HG03045 (cell line): ENCODE measurements around the gene ZNF280D.

ENCODE experiments used
- ATAC-seq: cut with Tn5 transposase; IDR thresholded peaks from one replicate; pipeline ENCODE4 v1.9.1; 2021; ENCODE audit warnings: mild to moderate bottlenecking, moderate library complexity; ENCODE audit not compliant: unreplicated experiment

Gene ZNF280D

DNA sequence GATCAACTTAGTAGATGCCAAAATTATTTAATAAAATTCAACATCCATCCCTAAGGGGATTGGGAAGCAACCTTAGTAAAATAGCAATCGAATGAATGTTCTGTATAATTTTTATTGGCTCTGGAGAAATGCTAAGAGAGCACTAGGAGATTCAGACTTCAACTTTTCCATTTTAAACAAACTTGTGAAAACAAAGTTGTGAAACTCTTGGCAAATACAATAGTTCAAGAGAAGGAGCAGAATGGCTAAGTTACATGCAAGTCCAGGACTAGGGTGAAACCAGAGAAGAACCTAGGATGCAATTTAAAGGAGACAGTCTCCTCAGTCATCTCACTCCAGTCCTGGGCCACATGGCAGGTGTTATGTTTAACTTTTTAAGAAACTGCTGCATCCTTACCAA is 16.7 kb upstream of the ZNF280D start:
- no peak for ATAC-seq

DNA sequence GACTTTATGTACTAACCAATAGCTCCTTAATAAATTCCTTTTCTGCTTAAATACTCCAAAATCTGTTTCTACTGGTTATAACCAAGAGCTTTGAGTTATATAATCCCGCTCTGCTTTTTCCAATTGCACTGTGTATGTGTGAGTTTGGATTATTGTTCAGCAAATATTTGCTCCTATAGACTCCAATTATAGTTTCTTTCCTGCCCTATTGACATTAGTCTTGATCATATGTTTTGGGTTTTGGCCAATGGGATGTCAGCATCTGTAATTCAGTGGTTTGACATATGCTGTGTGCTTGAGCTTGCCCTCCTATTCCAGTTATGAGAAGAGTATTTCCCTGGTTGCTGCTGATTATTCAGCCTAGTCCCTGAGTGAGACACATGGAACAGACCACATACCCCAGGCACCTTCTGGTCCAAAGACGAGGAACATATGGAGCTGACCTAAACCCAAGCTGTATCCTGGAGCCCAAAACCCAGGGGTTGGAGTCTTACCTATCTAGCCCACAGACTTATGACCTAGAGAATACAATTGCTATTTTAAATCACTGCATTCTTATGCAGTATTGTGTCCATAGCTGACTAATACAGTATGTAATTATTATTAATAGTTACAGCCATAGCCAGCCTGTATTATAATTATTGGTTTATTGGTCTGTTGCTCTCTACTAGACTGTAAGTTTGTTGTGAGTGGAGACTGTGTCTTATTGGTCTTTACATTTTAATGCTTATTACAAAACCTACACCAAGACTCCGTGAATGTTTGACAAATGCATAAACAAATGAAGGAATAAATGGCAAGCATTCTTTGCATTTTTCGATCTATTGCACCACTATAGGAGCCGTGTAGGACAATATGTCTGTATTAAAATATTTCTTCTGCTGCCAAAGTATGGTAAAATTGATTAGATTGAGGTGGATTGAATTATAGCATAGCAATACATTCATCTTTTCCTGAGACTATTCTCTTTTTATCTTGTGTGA is 11.7 kb upstream of the ZNF280D start:
- no peak for ATAC-seq

GRCh38 chr15:56741541-56741940 is 8.2 kb upstream of the ZNF280D start:
- ATAC-seq = no peak

DNA sequence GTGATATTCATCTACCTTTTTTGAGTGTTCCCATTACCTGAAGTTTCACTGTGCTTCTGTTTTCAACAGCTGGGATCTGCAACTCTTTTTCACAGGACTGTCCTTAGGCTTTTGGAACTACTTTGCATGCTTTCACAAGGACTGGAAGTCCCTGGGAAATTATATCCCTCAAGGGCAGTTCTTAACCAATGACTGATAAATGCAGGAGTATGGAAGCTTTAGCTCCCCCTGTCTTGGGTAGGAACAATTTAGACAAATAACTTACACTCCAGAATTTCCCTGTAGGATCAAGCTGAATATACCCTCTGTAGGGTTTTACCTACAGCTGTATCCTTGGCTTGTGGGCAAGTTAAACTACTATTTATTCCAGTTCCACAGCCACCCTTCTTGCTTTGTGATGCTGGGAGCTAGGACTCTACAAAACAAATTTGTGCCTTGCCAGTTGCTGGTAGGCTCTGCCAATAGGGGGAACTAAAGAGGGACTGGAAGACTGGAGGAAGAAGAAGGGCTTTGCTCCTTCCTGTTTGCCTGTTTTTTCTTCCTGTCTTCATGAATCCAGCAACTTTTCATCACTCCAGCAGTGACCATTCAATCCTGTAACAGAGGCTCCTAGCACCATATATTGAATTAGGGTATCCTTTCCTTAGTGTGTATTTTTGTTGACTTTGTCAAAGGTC is 6.8 kb upstream of the ZNF280D start:
- no peak for ATAC-seq

- ATAC-seq = no peak
These were observed 6.2 kb upstream of the ZNF280D start for GRCh38 chr15:56739474-56739873.

GRCh38 chr15:56737791-56738190 is 4.5 kb upstream of the ZNF280D start:
- ATAC-seq = no peak

GRCh38 chr15:56736881-56737707 is 3.8 kb upstream of the ZNF280D start:
- ATAC-seq = no peak

GRCh38 chr15:56736308-56736707 is 3.0 kb upstream of the ZNF280D start:
- ATAC-seq = no peak

GRCh38 chr15:56735589-56735988 is 2.3 kb upstream of the ZNF280D start:
- no peak for ATAC-seq

GRCh38 chr15:56734013-56734635 is 815 bp upstream of the ZNF280D start:
- ATAC-seq = no peak

DNA sequence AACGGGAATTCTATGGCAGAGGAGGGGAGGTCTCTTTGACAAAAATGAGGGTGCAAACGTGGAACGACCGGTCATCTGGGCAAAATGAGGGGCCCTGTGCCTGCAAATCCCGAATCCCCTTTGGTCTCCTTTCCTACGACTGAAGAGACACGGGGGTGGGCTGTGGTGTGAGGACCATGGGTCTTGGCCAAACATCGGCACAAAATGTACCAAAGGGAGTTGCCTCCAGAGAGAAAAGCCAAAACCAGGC is 498 bp downstream of the ZNF280D start:
- no peak for ATAC-seq

DNA sequence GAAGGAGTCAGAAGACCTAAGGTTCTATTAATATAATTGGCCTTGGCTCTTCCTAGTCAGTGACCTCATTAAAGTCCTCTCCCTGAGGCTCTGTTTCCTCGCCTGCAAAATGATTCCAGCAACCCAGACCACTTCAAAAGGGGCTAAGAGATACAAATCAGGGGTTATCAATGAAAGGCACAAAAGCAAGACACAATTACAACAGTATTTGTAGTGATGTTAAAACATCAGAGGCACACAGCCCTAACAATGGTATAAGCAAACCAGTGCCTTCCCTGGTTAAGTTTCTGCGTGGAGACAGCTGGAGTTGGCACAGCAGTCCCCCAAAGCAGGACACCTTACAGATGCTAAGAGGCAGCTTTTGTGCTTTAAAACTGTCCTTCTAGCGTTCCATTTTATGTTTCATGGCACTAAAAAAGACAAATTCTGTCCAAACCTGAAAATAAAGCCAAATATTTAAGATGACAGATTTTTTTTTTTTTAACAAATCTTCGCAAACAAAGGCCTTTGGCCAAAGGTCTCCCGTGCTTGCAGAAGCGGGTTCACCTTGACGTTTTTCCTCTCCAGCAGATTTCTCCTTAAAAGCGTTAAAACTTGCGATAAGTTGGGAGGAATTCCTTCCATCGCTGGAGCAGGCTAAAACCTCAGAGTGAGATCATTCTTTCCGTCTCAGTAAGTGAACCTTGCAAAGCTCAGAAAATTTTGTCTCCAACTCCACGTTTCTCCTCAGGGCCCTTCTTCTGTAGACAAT is 999 bp downstream of the ZNF280D start:
- ATAC-seq = no peak

- no peak for ATAC-seq
These were observed 1.8 kb downstream of the ZNF280D start for GRCh38 chr15:56731548-56731947.

GRCh38 chr15:56729561-56729960 is 3.7 kb downstream of the ZNF280D start:
- no peak for ATAC-seq

DNA sequence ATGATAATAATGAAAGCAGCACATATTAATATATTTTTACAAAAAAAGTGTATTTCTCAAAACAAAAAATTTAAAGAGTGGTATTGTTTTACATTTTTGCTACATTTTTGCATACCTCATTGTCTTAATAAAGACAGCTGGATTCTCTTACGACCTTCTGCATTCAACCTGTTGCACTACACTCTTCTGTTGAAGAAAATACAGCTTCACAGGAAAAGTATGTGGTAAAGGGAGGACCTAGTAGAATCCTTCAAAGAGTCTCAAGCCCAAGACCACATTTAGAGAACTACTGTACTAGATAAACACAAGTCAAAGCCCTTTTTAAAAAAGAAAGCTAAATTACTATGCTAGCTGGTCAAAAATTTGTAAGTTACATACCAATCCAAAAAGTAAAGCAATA is 7.9 kb downstream of the ZNF280D start:
- no peak for ATAC-seq

DNA sequence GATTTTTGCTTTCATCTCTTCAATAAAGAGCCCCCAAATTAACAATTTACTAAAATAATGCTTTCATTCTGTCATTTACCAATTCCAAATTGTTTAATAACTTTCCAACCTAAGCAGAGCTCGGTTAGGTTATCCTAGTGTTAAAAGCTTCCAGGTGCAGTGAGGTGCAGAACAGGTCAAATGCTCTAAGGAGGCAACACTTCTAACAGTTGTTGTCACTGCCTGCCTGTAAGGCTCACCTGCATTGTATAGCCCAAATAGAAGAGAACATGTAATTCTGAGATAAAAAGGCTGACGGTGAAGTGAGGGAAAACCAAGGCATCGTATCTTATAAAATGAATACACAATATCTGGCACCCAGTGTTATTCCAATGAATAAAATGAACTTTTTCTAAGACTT is 9.1 kb downstream of the ZNF280D start:
- ATAC-seq = no peak

DNA sequence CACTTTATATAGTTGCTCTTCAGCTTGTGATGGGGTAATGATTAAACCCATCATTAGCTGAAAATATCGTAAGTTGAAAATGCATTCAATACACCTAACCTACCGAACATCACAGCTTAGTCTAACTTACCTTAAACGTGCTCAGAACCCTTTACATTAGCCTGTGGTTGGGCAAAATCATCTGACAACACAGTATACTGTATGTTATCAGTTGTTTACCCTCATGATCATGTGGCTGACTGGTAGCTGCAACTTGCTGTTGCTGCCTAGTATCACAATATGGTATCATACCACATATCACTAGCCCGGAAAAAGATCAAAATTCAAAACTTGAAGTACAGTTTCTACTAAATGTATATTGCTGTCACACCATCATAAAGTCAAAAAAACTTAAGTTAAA is 9.5 kb downstream of the ZNF280D start:
- ATAC-seq = no peak

DNA sequence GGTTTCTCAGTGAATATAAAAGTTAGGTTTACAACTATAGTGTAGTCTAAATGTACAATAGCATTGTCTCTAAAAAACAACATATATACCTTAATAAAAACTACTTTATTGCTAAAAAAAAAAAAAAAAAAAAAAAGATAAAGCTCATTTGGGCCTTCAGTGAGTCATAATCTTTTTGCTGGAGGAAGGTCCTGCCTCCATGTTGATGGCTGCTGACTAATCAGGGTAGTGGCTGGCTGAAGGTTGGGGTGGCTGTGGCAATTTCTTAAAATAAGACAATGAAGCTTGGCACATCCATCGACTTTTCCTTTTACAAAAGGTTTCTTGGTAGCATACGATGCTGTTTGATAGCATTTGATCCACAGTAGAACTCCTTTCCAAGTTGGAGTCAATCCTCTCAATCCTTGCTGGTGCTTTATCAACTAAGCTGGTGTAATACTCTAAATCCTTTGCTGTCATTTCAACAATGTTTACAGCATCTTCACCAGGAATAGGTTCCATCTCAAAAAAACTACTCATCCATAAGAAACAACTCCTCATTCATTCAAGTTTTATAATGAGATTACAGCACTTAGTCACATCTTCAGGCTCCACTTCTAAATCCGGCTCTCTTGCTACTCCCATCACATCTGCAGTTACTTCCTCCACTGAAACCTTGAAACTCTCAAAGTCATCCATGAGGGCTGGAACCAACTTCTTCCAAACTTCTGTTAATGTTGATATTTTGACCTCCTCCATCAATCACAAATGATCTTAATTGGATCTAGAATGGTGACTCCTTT is 13.3 kb downstream of the ZNF280D start:
- no peak for ATAC-seq

DNA sequence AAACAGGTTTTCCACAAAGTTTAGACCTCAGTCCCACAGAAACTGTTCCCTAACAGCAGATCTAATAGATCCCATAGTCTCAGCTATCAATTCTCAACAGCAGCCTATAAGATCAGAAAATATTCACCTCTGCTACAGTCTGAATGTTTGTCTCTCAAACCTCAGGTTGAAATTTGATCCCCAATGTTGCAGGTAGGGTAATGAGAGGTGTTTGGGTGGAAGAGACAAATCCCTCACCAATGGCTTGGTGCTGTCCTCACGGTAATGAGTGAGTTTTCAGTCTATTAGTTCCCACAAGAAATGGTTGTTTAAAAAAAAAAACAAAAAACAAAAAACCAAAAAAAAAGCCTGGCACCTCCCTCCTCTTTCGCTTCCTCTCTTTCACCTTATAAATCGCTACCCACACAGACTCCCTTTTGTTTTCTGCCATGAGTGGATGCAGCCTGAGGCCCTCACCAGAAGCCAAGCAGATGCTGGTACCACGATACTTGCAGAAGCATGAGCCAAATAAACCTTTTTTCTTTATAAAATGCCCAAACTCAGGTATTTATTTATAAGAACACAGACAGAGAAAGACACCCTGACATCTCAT is 14.2 kb downstream of the ZNF280D start:
- ATAC-seq = no peak
